ENCODE measurements around the gene UGT1A10. TPM values are rescaled to one million over a fixed set of nuclear protein-coding genes. Genes with fewer than 3 reads are reported as not detected.
"Not testable (repeated sequence)": the region's sequence is repeated elsewhere in the genome, so short reads cannot be mapped to it uniquely, and the experiment has no call there.

UGT1A10 gene
- total RNA-seq, 6 experiments from 2014 or later = not detected

DNA sequence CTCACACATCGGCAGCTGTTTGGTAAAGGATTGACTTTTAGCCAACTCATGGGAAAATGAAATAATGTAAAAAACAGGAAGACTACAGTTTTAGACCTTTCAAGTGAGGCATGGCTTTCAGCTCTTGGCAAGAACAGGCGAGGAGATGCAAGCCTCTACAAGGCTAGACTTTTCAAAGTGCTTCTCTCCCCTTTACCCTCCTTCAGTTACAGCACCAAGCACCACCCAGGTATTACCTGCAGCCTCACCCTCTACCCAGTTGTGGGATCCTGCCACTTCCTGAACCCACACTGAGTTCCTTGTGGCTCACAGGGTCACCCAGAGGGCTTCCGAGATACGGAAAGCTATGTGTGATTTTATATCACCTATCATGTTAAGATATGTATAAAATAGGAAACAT, 14.7 kb downstream of the UGT1A10 start:
- Mint-ChIP-seq H3K9me3 (peaks cover 22% of the 10 kb centered on the region), H3K36me3 (ENCODE audit: low read depth) (no peaks in the 10 kb centered on the region; the same call in 1 of the 2 replicates), H3K4me3 (no peak overlapping the region), H3K4me1 (ENCODE audit: low read depth) (no peaks in the 10 kb centered on the region), H3K27me3 (ENCODE audit: insufficient read depth) (peaks cover 4% of the 10 kb centered on the region; the same call in 1 of the 2 replicates), H3K27ac (no peak overlapping the region)
- TF ChIP-seq, protein P1, sequence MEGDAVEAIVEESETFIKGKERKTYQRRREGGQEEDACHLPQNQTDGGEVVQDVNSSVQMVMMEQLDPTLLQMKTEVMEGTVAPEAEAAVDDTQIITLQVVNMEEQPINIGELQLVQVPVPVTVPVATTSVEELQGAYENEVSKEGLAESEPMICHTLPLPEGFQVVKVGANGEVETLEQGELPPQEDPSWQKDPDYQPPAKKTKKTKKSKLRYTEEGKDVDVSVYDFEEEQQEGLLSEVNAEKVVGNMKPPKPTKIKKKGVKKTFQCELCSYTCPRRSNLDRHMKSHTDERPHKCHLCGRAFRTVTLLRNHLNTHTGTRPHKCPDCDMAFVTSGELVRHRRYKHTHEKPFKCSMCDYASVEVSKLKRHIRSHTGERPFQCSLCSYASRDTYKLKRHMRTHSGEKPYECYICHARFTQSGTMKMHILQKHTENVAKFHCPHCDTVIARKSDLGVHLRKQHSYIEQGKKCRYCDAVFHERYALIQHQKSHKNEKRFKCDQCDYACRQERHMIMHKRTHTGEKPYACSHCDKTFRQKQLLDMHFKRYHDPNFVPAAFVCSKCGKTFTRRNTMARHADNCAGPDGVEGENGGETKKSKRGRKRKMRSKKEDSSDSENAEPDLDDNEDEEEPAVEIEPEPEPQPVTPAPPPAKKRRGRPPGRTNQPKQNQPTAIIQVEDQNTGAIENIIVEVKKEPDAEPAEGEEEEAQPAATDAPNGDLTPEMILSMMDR (IDR thresholded peaks at IDR 0.05) = no peak
- no peak for DNase-seq

DNA sequence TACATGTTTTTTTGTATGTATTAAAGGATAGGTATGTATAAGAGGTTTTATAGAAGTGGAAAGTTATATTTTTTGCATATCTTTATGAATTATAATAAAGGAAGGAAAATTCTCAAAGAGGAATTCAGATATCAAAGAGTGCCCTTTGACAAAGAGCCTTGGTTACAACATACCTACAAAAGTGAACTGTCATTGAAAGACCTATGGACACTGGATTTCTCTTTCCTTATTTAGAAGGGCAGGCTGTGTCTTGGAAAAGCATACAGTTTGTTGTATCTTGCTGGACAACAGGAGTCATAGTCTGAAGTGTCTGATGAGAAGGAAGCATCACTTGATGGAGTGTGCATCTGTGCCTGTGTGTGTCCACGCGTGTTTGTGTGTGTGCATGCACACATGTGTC, 15.2 kb downstream of the UGT1A10 start:
- Mint-ChIP-seq H3K27me3 (ENCODE audit: insufficient read depth) (peaks cover 4% of the 10 kb centered on the region; the same call in 1 of the 2 replicates), H3K9me3 (peaks cover 18% of the 10 kb centered on the region), H3K4me1 (ENCODE audit: low read depth) (no peaks in the 10 kb centered on the region), H3K36me3 (ENCODE audit: low read depth) (no peaks in the 10 kb centered on the region; the same call in 1 of the 2 replicates), H3K27ac (no peak overlapping the region), H3K4me3 (no peak overlapping the region)
- TF ChIP-seq, protein P1 (IDR thresholded peaks at IDR 0.05) = no peak
- DNase-seq = no peak

DNA sequence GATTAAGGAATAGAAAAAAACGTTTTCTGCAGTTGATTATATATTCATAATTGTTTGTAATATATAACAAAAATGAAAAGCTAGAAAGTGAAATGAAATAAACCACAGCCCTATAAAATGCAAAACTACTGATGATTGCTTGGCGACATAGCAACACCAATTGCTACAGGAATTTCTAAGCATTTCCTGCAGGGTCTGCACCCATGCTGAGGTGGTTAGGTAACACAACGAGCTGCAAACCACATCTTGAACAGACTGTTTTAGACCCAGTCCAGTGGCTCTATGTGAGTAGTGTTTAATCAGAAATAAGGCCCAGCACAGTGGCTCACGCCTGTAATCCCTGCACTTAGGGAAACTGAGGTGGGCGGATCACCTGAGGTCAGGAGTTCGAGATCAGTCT, 18.3 kb downstream of the UGT1A10 start:
- no peak for DNase-seq
- Mint-ChIP-seq H3K4me3 (no peak overlapping the region), H3K27ac (no peak overlapping the region), H3K4me1 (ENCODE audit: low read depth) (no peaks in the 10 kb centered on the region), H3K9me3 (no peaks in the 10 kb centered on the region), H3K27me3 (ENCODE audit: insufficient read depth) (no peaks in the 10 kb centered on the region; the same call in 1 of the 2 replicates), H3K36me3 (ENCODE audit: low read depth) (no peaks in the 10 kb centered on the region)
- TF ChIP-seq, protein P1 (IDR thresholded peaks at IDR 0.05) = no peak

GRCh38 chr2:233655043-233655442, 18.8 kb downstream of the UGT1A10 start:
- DNase-seq = no peak
- Mint-ChIP-seq H3K27me3 (ENCODE audit: insufficient read depth) (no peaks in the 10 kb centered on the region; the same call in 1 of the 2 replicates), H3K36me3 (ENCODE audit: low read depth) (no peaks in the 10 kb centered on the region), H3K27ac (no peak overlapping the region), H3K4me1 (ENCODE audit: low read depth) (no peaks in the 10 kb centered on the region), H3K4me3 (no peak overlapping the region), H3K9me3 (no peaks in the 10 kb centered on the region)
- TF ChIP-seq, protein P1 (IDR thresholded peaks at IDR 0.05) = no peak

DNA sequence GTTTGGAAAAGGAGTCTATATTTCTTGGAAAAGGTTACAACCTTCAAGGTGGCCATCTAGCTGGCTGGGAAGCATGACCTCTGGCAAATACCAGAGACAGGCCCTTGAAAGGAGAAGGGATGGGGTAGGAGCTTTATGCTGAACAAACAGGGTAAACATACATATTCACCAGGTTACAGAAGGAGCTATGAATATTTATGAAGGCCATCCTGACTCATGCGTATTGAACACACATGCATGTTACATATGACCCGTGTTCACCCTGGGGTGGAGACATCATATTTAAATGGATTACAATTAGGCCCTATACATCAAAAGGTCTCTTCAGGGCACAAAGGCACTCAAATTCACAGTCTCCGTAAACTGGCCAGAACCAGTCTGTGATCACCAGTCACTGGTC, 19.7 kb downstream of the UGT1A10 start:
- not testable (repeated sequence) for H3K9me3 Mint-ChIP-seq; DNase-seq; H3K27me3 Mint-ChIP-seq (ENCODE audit: insufficient read depth); H3K4me1 Mint-ChIP-seq (ENCODE audit: low read depth); H3K27ac Mint-ChIP-seq; H3K4me3 Mint-ChIP-seq; H3K36me3 Mint-ChIP-seq (ENCODE audit: low read depth)

DNA sequence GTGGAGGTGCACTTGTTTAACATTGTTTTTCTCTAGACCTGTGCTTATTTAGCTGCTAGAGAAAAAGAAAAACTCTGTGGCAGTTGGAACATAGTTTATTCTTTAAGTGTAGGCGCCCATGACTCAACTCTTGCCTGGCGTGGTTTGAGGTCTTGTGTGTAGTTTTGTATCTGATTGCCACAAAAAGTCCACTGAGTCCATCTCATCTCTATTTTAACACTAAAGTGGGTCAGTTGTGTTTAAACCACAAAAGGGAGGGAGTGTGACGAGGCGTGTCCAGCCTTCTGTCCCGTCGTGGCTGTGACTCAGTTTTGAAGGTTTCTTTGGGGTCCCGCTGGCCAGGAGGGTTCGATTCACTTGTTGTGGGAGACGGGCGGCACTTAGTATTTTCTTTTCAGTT, 20.2 kb downstream of the UGT1A10 start:
- Mint-ChIP-seq H3K4me1 (ENCODE audit: low read depth) (no peaks in the 10 kb centered on the region), H3K9me3 (peaks cover 4% of the 10 kb centered on the region; the same call in 1 of the 2 replicates), H3K4me3 (no peak overlapping the region), H3K36me3 (ENCODE audit: low read depth) (no peaks in the 10 kb centered on the region), H3K27me3 (ENCODE audit: insufficient read depth) (no peaks in the 10 kb centered on the region; the same call in 1 of the 2 replicates), H3K27ac (no peak overlapping the region)
- no peak for DNase-seq
- TF ChIP-seq, protein P1 (IDR thresholded peaks at IDR 0.05) = no peak

All from HFFc6 (cell line).